Parathyroid adenoma (tissue), 2 donors: ENCODE data around the gene PRDM13.
"Not testable (repeated sequence)": the region's sequence is repeated elsewhere in the genome, so short reads cannot be mapped to it uniquely, and the experiment has no call there.

ENCODE experiments used
- H2AFZ ChIP-seq: fragments of 300-600 bp; sonication (generic); one replicate; pipeline ENCODE4 v1.7.0; 2017; ENCODE audit warnings: antibody characterized with exemption, mild to moderate bottlenecking
- H3K27ac ChIP-seq: fragments of 300-600 bp; sonication (generic); one replicate; pipeline ENCODE4 v1.7.0; 2017
- H3K27me3 ChIP-seq: fragments of 300-600 bp; sonication (generic); one replicate; pipeline ENCODE4 v1.7.0; 2017; ENCODE audit warnings: low read length; ENCODE audit not compliant: control insufficient read depth, insufficient read depth
- H3K36me3 ChIP-seq: fragments of 300-600 bp; sonication (generic); one replicate; pipeline ENCODE4 v1.7.0; 2017; ENCODE audit warnings: low read length; ENCODE audit not compliant: control insufficient read depth, insufficient read depth
- H3K4me1 ChIP-seq: fragments of 300-600 bp; sonication (generic); one replicate; pipeline ENCODE4 v1.7.0; 2017; ENCODE audit warnings: control low read depth
- H3K4me2 ChIP-seq: fragments of 300-600 bp; sonication (generic); one replicate; pipeline ENCODE4 v1.7.0; 2017; ENCODE audit warnings: low read length
- H3K4me3 ChIP-seq: fragments of 300-600 bp; sonication (generic); one replicate; pipeline ENCODE4 v1.7.0; 2017; ENCODE audit warnings: low read depth, low read length
- H3K79me2 ChIP-seq: fragments of 300-600 bp; sonication (generic); one replicate; pipeline ENCODE4 v1.7.0; 2017; ENCODE audit warnings: control low read depth
- H3K9ac ChIP-seq: fragments of 300-600 bp; sonication (generic); one replicate; pipeline ENCODE4 v1.7.0; 2017; ENCODE audit warnings: mild to moderate bottlenecking
- H3K9me3 ChIP-seq: fragments of 300-600 bp; sonication (generic); one replicate; pipeline ENCODE4 v1.7.0; 2017; ENCODE audit warnings: low read length; ENCODE audit not compliant: control insufficient read depth
- CTCF ChIP-seq: fragments of 300-600 bp; sonication (generic); IDR thresholded peaks from one replicate; pipeline ENCODE4 v1.7.0; 2017; ENCODE audit warnings: antibody characterized with exemption, mild to moderate bottlenecking
- donor health status: primary hyperparathyroidism.

The PRDM13 gene

GRCh38 chr6:99619409-99619762, 12.8 kb downstream of the PRDM13 start:
- Histone ChIP-seq H3K36me3 (no peaks in the 10 kb centered on the region), H3K4me3 (no peak overlapping the region), H3K79me2 (no peaks in the 10 kb centered on the region), H3K4me1 (no peaks in the 10 kb centered on the region), H3K9me3 (no peaks in the 10 kb centered on the region), H3K4me2 (no peak overlapping the region), H2AFZ (no peak overlapping the region), H3K27ac (no peak overlapping the region), H3K9ac (no peak overlapping the region), H3K27me3 (peaks cover 12% of the 10 kb centered on the region)
- TF ChIP-seq CTCF, result no peak

GRCh38 chr6:99622044-99622443, 15.4 kb downstream of the PRDM13 start:
- H3K9ac ChIP-seq, H3K9me3 ChIP-seq, H3K27me3 ChIP-seq, H3K27ac ChIP-seq, H3K36me3 ChIP-seq, H2AFZ ChIP-seq, H3K4me2 ChIP-seq, H3K79me2 ChIP-seq, H3K4me1 ChIP-seq, H3K4me3 ChIP-seq: not testable (repeated sequence)

- Histone ChIP-seq H3K36me3 (no peaks in the 10 kb centered on the region), H3K4me2 (no peak overlapping the region), H3K9ac (no peak overlapping the region), H3K27me3 (no peaks in the 10 kb centered on the region), H2AFZ (no peak overlapping the region), H3K4me3 (no peak overlapping the region), H3K79me2 (no peaks in the 10 kb centered on the region), H3K9me3 (no peaks in the 10 kb centered on the region), H3K4me1 (no peaks in the 10 kb centered on the region), H3K27ac (no peak overlapping the region)
- no peak for TF ChIP-seq CTCF
Measured at GRCh38 chr6:99629293-99629692, 22.7 kb downstream of the PRDM13 start.

GRCh38 chr6:99637629-99638028, 31.0 kb downstream of the PRDM13 start:
- no peak overlapping the region for H3K4me3 ChIP-seq
- H3K79me2 ChIP-seq, result no peaks in the 10 kb centered on the region
- no peak overlapping the region for H3K4me2 ChIP-seq
- TF ChIP-seq CTCF, result no peak
- no peak overlapping the region for H3K27ac ChIP-seq
- no peaks in the 10 kb centered on the region for H3K36me3 ChIP-seq
- no peak overlapping the region for H3K9ac ChIP-seq
- H3K4me1 ChIP-seq, result no peaks in the 10 kb centered on the region
- no peaks in the 10 kb centered on the region for H3K9me3 ChIP-seq
- H2AFZ ChIP-seq, result no peak overlapping the region
- H3K27me3 ChIP-seq, result no peaks in the 10 kb centered on the region

- not testable (repeated sequence) for H3K79me2 ChIP-seq, H3K27me3 ChIP-seq, H2AFZ ChIP-seq
Measured at GRCh38 chr6:99638358-99638757, 31.7 kb downstream of the PRDM13 start.

GRCh38 chr6:99641270-99641669, 34.6 kb downstream of the PRDM13 start:
- Histone ChIP-seq H3K4me1 (no peaks in the 10 kb centered on the region), H3K27me3 (no peaks in the 10 kb centered on the region), H3K79me2 (no peaks in the 10 kb centered on the region), H3K4me2 (no peak overlapping the region), H3K9ac (no peak overlapping the region), H3K9me3 (no peaks in the 10 kb centered on the region), H2AFZ (no peak overlapping the region), H3K27ac (no peak overlapping the region), H3K4me3 (no peak overlapping the region), H3K36me3 (no peaks in the 10 kb centered on the region)
- no peak for TF ChIP-seq CTCF

More at GRCh38 chr6:99638358-99638757, 31.7 kb downstream of the PRDM13 start:
- not testable (repeated sequence) for H3K9me3 ChIP-seq, H3K4me2 ChIP-seq, H3K36me3 ChIP-seq, H3K27ac ChIP-seq, H3K4me3 ChIP-seq, H3K9ac ChIP-seq, H3K4me1 ChIP-seq
